AG04450 (cell line): ENCODE results near the gene PRR5L. TPM values are rescaled to one million over a fixed set of nuclear protein-coding genes. Genes with fewer than 3 reads are reported as not detected.

Experiments
- CTCF ChIA-PET: fragments of 300-600, 350-600 bp; formaldehyde crosslinking; extraction: SDS; loops from one replicate; lab custom pipeline; 2022; ENCODE audit warnings: antibody characterized with exemption, inconsistent platforms; lab: Charles Lee
- POLR2A ChIA-PET: fragments of 350-600 bp; formaldehyde crosslinking; extraction: SDS; loops from one replicate; lab custom pipeline; 2021; ENCODE audit warnings: antibody characterized with exemption, inconsistent platforms; lab: Yijun Ruan, JAX
- DNase-seq: peaks from one replicate; pipeline ENCODE4 v3.0.0-alpha.2; 2011; ENCODE audit warnings: low read depth, low spot score
- H3K27ac ChIP-seq: one replicate; pipeline ENCODE4 v1.5.1; 2012; ENCODE audit warnings: low read depth, low read length, control low read depth
- H3K27me3 ChIP-seq: one replicate; pipeline ENCODE4 v1.6.0; 2012; ENCODE audit warnings: low read length; ENCODE audit not compliant: control insufficient read depth, insufficient read depth
- H3K4me3 ChIP-seq: 2 replicates; pipeline ENCODE4 v1.5.1; 2011; ENCODE audit warnings: mild to moderate bottlenecking, low read depth, low read length, control low read depth
- H3K9me3 ChIP-seq: 2 replicates; pipeline ENCODE4 v1.5.1; 2012; ENCODE audit warnings: low read length; ENCODE audit not compliant: control insufficient read depth, insufficient read depth
- polyA plus RNA-seq: library from polyadenylated mRNA; depleted of rRNA; stranded (reverse); fragments of >200 nt; gene quantifications from 2 replicates; pipeline ENCODE4 v1.2.3, GENCODE V29; 2011
- TF ChIP-seq, protein P1 (sequence below): IDR thresholded peaks from 2 replicates; pipeline ENCODE4 v1.5.1; 2011; ENCODE audit warnings: low read depth, low read length, control low read depth, inconsistent platforms

PRR5L gene
- polyA plus RNA-seq, 1 experiment: 3.4 TPM

- ChIA-PET CTCF (no interaction called here), POLR2A (no interaction called here)
- H3K9me3 ChIP-seq: no peaks in the 10 kb centered on the region
- TF ChIP-seq, protein P1, sequence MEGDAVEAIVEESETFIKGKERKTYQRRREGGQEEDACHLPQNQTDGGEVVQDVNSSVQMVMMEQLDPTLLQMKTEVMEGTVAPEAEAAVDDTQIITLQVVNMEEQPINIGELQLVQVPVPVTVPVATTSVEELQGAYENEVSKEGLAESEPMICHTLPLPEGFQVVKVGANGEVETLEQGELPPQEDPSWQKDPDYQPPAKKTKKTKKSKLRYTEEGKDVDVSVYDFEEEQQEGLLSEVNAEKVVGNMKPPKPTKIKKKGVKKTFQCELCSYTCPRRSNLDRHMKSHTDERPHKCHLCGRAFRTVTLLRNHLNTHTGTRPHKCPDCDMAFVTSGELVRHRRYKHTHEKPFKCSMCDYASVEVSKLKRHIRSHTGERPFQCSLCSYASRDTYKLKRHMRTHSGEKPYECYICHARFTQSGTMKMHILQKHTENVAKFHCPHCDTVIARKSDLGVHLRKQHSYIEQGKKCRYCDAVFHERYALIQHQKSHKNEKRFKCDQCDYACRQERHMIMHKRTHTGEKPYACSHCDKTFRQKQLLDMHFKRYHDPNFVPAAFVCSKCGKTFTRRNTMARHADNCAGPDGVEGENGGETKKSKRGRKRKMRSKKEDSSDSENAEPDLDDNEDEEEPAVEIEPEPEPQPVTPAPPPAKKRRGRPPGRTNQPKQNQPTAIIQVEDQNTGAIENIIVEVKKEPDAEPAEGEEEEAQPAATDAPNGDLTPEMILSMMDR: no peak
- H3K27ac ChIP-seq: no peak overlapping the region
- no peaks in the 10 kb centered on the region for H3K27me3 ChIP-seq
- H3K4me3 ChIP-seq: no peak overlapping the region
- no peak for DNase-seq
Measured at GRCh38 chr11:36326524-36327419, 30.7 kb downstream of the PRR5L start.

DNA sequence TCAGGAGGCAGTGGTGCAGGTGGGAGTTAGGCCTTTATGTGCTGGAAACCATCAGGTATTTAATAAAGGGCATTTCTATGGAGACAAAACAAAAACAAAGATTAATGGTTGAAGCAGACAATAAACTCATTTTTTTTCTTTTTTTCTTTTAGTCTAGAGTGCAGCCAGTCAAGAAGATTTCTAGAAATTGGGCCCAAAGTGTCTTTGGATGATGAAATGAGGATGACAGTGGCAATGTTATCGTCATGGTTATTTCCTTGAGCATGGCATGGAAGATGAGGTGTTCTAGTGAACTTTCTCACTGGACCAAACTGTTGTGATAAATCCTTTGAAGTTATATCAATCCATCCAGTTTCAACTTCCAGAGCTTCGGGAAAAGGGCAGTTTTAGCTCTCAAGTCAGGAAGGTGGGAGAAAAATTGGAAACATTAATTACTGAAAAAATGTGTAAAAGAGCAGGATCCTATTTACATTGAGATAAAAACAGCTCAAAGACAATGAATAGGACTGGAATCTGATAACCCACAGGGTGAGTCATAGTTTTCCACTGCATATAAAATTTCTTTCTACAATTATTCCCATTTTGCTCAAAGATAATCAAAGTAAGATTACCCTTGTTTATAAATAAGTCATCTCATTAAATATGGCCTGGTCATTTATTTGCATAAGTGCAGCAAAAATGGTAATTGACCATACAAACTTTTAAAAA lies 33.0 kb downstream of the PRR5L start:
- Histone ChIP-seq H3K27ac (no peak overlapping the region), H3K4me3 (no peak overlapping the region), H3K27me3 (no peaks in the 10 kb centered on the region), H3K9me3 (no peaks in the 10 kb centered on the region)
- DNase-seq: no peak
- TF ChIP-seq, protein P1: no peak
- ChIA-PET CTCF (interaction anchor here (0.7 kb wide), 1 partner anchor 24 kb away, joined by 3 read pairs; no protein-coding TSS in a partner anchor), POLR2A (no interaction called here)

GRCh38 chr11:36330411-36330810 lies 34.3 kb downstream of the PRR5L start:
- H3K27ac ChIP-seq: no peak overlapping the region
- CTCF ChIA-PET: interaction anchor here (1.8 kb wide), 1 partner anchor 149 kb away, joined by 4 read pairs; no protein-coding TSS in a partner anchor
- TF ChIP-seq, protein P1: no peak
- no peak overlapping the region for H3K4me3 ChIP-seq
- H3K27me3 ChIP-seq: no peaks in the 10 kb centered on the region
- no peaks in the 10 kb centered on the region for H3K9me3 ChIP-seq
- DNase-seq: no peak
- POLR2A ChIA-PET: no interaction called here

DNA sequence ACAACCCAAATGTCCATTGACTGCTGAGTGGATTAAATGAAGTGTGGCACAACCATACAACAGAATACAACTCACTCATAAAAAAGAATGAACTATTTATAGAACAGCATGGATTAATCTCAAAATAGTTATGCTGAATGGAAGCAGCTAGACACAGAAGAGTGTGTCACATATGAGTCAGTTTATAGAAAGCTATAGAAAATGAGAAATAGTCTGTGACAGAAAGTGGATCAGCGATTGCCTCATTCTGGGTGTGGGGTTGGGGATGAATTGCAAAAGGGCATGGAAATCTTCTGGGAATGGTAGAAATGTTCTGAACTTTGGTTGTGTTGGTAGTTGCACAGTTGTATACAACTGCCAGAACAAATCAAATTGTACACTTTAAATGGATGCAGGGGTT lies 37.4 kb downstream of the PRR5L start:
- ChIA-PET CTCF (interaction anchor here (1.1 kb wide), 1 partner anchor 41 kb away, joined by 3 read pairs; no protein-coding TSS in a partner anchor), POLR2A (no interaction called here)
- TF ChIP-seq, protein P1: no peak
- Histone ChIP-seq H3K27ac (no peak overlapping the region), H3K9me3 (no peaks in the 10 kb centered on the region), H3K27me3 (no peaks in the 10 kb centered on the region), H3K4me3 (no peak overlapping the region)
- no peak for DNase-seq
